ENCODE measurements around the gene HBG1. TPM values are rescaled to one million over a fixed set of nuclear protein-coding genes. Genes with fewer than 3 reads are reported as not detected.
"Not testable (repeated sequence)": the region's sequence is repeated elsewhere in the genome, so short reads cannot be mapped to it uniquely, and the experiment has no call there.

Gene HBG1
- total RNA-seq, 4 donors from 2014 or later, result 5.7 TPM; not detected in 3

DNA sequence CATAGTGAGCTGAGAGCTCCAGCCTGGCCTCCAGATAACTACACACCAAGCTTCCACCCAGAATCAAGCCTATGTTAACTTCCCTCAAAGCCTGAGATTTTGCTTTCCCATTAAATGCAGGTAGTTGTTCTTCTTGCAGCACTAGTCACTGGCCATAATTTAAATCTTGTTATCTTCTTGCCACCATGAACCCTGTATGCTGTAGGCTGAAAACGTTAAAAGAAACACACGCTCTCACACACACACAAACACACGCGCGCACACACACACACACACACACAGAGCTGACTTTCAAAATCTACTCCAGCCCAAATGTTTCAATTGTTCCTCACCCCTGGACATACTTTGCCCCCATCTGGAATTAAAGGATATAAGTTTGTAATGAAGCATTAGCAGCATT lies 3.8 kb upstream of the HBG1 start:
- H3K36me3 ChIP-seq; H3K4me1 ChIP-seq; H3K27ac ChIP-seq; intact Hi-C loops (cut with DNase I; ENCODE audit: low total_unique reads); H3K4me3 ChIP-seq; DNase-seq; H3K9me3 ChIP-seq; H3K27me3 ChIP-seq: not testable (repeated sequence)

DNA sequence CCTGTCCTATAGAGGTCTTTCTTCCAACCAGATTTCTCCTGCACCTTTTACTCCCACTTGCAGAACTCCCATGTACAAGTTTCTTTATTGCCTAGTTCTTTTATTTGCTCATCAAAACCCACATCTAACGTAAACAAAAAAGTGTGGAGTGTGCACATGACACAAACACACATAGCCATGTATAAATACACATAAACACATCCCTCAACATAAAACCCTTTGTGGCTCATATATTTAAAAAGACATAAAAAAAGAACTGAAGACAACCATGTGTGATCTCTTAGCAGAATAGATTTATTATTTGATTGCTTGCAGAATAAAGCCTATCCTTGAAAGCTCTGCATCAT lies 3.2 kb upstream of the HBG1 start:
- no peaks in the 10 kb centered on the region for H3K9me3 ChIP-seq
- intact Hi-C loops (cut with DNase I; ENCODE audit: low total_unique reads), result no loop called here
- DNase-seq, result no peak
- H3K4me3 ChIP-seq, result no peak overlapping the region
- no peaks in the 10 kb centered on the region for H3K4me1 ChIP-seq
- no peaks in the 10 kb centered on the region for H3K27me3 ChIP-seq
- no peak overlapping the region for H3K27ac ChIP-seq
- TF ChIP-seq POLR2A (IDR thresholded peaks at IDR 0.05) (no peak), CTCF (IDR thresholded peaks at IDR 0.05) (no peak)
- H3K36me3 ChIP-seq, result no peaks in the 10 kb centered on the region

- intact Hi-C loops (cut with DNase I; ENCODE audit: low total_unique reads), result no loop called here
- Histone ChIP-seq H3K4me1 (no peaks in the 10 kb centered on the region), H3K4me3 (no peak overlapping the region), H3K27ac (no peak overlapping the region), H3K9me3 (no peaks in the 10 kb centered on the region), H3K27me3 (no peaks in the 10 kb centered on the region), H3K36me3 (no peaks in the 10 kb centered on the region)
- TF ChIP-seq CTCF (IDR thresholded peaks at IDR 0.05), result no peak
- TF ChIP-seq POLR2A (IDR thresholded peaks at IDR 0.05), result no peak
- DNase-seq, result no peak
Observed at GRCh38 chr11:5252192-5252918, 2.7 kb upstream of the HBG1 start.

DNA sequence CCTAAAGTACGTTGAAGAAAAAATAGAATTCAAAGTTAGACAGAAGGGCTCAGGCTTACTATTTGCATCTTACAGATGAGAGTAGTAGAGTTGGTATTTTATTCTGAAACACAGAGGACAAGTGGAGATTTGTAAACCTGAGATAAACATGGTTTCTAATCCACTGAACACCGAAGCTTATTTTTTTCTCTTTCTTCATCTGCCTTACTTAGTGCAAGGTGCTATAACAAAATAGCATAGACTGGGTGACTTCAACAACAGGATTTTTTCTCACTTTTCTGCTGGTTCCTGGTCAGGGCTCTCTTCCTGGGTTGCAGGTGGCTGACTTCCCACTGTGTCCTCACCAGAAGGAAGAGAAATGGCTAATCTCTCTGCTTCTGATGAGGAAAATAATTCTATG lies 2.1 kb upstream of the HBG1 start:
- H3K36me3 ChIP-seq, result no peaks in the 10 kb centered on the region
- no peak overlapping the region for H3K4me3 ChIP-seq
- no peaks in the 10 kb centered on the region for H3K27me3 ChIP-seq
- intact Hi-C loops (cut with DNase I; ENCODE audit: low total_unique reads), result no loop called here
- TF ChIP-seq POLR2A (IDR thresholded peaks at IDR 0.05) (no peak), CTCF (IDR thresholded peaks at IDR 0.05) (no peak)
- no peak overlapping the region for H3K27ac ChIP-seq
- DNase-seq, result no peak
- no peaks in the 10 kb centered on the region for H3K9me3 ChIP-seq
- no peaks in the 10 kb centered on the region for H3K4me1 ChIP-seq

- no peak for DNase-seq
- intact Hi-C loops (cut with DNase I; ENCODE audit: low total_unique reads), result no loop called here
Observed at GRCh38 chr11:5250543-5251204, 1.0 kb upstream of the HBG1 start.

DNA sequence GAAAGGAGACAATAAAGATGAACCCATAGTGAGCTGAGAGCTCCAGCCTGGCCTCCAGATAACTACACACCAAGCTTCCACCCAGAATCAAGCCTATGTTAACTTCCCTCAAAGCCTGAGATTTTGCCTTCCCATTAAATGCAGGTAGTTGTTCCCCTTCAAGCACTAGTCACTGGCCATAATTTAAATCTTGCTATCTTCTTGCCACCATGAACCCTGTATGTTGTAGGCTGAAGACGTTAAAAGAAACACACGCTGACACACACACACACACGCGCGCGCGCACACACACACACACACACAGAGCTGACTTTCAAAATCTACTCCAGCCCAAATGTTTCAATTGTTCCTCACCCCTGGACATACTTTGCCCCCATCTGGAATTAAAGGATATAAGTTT lies 1.2 kb downstream of the HBG1 start:
- H3K27me3 ChIP-seq; H3K4me1 ChIP-seq; H3K4me3 ChIP-seq; H3K27ac ChIP-seq; H3K36me3 ChIP-seq; H3K9me3 ChIP-seq; DNase-seq; intact Hi-C loops (cut with DNase I; ENCODE audit: low total_unique reads): not testable (repeated sequence)

More at GRCh38 chr11:5250543-5251204, 1.0 kb upstream of the HBG1 start:
- Histone ChIP-seq H3K36me3 (no peaks in the 10 kb centered on the region), H3K27ac (no peak overlapping the region), H3K4me1 (no peaks in the 10 kb centered on the region), H3K9me3 (no peaks in the 10 kb centered on the region), H3K4me3 (no peak overlapping the region), H3K27me3 (no peaks in the 10 kb centered on the region)
- TF ChIP-seq CTCF (IDR thresholded peaks at IDR 0.05) (no peak), POLR2A (IDR thresholded peaks at IDR 0.05) (no peak)

Measured in uterus (tissue), 4 donors.